HG03103 (cell line): ENCODE data around the gene GDI1.

Source experiments
- ATAC-seq: cut with Tn5 transposase; IDR thresholded peaks from one replicate; pipeline ENCODE4 v1.9.1; 2021; ENCODE audit warnings: low read depth; ENCODE audit not compliant: unreplicated experiment

The GDI1 gene

GRCh38 chrX:154436374-154436982 lies 476 bp upstream of the GDI1 start:
- ATAC-seq: no peak

- ATAC-seq: no peak
Observed at GRCh38 chrX:154437971-154438893, 1.3 kb downstream of the GDI1 start.

GRCh38 chrX:154439841-154440240 lies 2.9 kb downstream of the GDI1 start:
- ATAC-seq: no peak

- no peak for ATAC-seq
Observed at GRCh38 chrX:154440623-154441357, 3.8 kb downstream of the GDI1 start.

GRCh38 chrX:154441564-154441963 lies 4.6 kb downstream of the GDI1 start:
- ATAC-seq: no peak

- ATAC-seq: no peak
Observed at GRCh38 chrX:154441984-154442707, 5.2 kb downstream of the GDI1 start.

GRCh38 chrX:154443479-154443910 lies 6.5 kb downstream of the GDI1 start:
- ATAC-seq: no peak

- peak; percentile 77 for ATAC-seq
Observed at GRCh38 chrX:154443992-154444754, 7.2 kb downstream of the GDI1 start, which contains the start of gene FAM50A. Gene FAM50A (plus strand): TSS chrX:154444141. CDS start chrX:154444236, 95 bp downstream.

GRCh38 chrX:154444755-154445246 lies 7.8 kb downstream of the GDI1 start:
- ATAC-seq: no peak

- ATAC-seq: no peak
Observed at GRCh38 chrX:154445776-154446175, 8.8 kb downstream of the GDI1 start.

- no peak for ATAC-seq
Observed at GRCh38 chrX:154446430-154446829, 9.5 kb downstream of the GDI1 start.

- ATAC-seq: no peak
Observed at GRCh38 chrX:154448484-154448883, 11.5 kb downstream of the GDI1 start.

GRCh38 chrX:154449618-154450017 lies 12.7 kb downstream of the GDI1 start:
- no peak for ATAC-seq

- no peak for ATAC-seq
Observed at GRCh38 chrX:154450312-154450711, 13.4 kb downstream of the GDI1 start.

GRCh38 chrX:154452823-154453222 lies 15.9 kb downstream of the GDI1 start:
- no peak for ATAC-seq

GRCh38 chrX:154457491-154458115 lies 20.6 kb downstream of the GDI1 start:
- peak; percentile 40 for ATAC-seq

GRCh38 chrX:154458116-154458953 lies 21.4 kb downstream of the GDI1 start, which contains the start of gene PLXNA3:
Gene PLXNA3 (plus strand): TSS chrX:154458281. CDS start chrX:154460184, 1,903 bp downstream.
- peak; percentile 49 for ATAC-seq
